IMR-90 (cell line): ENCODE results near the gene CACUL1. TPM values are rescaled to one million over a fixed set of nuclear protein-coding genes. Genes with fewer than 3 reads are reported as not detected.

ENCODE experiments used
- ATAC-seq: fragments of 200-7000 bp; cut with Tn5 transposase; 2 replicates; pipeline ENCODE4 v1.9.1; 2020; ENCODE audit warnings: low read depth, mild to moderate bottlenecking, moderate library complexity
- BruUV-seq: library from RNA; stranded (reverse); fragments of 400-500 nt; replicated peaks from 2 replicates; lab custom pipeline; 2021; lab: Mats Ljungman, UMichigan
- CTCF ChIA-PET: fragments of 300-600 bp; formaldehyde crosslinking; extraction: SDS; loops from one replicate; lab custom pipeline; 2021; ENCODE audit warnings: antibody characterized with exemption; lab: Yijun Ruan, JAX
- POLR2A ChIA-PET: fragments of 300-600 bp; sonication (Branson Sonifier 250); formaldehyde crosslinking; loops from one replicate; lab custom pipeline; 2022; ENCODE audit warnings: antibody characterized with exemption; ENCODE audit not compliant: unreplicated experiment; lab: Charles Lee
- DNase-seq: peaks from one replicate; pipeline ENCODE4 v3.0.0; 2013
- H2AFZ ChIP-seq: replicated peaks from 2 replicates; pipeline ENCODE3; 2013; ENCODE audit warnings: low read length, mild to moderate bottlenecking; ENCODE audit not compliant: poor library complexity
- H2AK5ac ChIP-seq: 2 replicates; pipeline ENCODE4 v1.6.1; 2013; ENCODE audit warnings: low read depth, low read length, inconsistent platforms
- H2AK9ac ChIP-seq: replicated peaks from 2 replicates; pipeline ENCODE3; 2013; ENCODE audit warnings: mild to moderate bottlenecking, low read depth, low read length, moderate library complexity; ENCODE audit not compliant: poor library complexity
- H2BK120ac ChIP-seq: 2 replicates; pipeline ENCODE4 v1.6.1; 2013; ENCODE audit warnings: low read depth, low read length, inconsistent platforms
- H2BK15ac ChIP-seq: 3 replicates; pipeline ENCODE4 v1.6.1; 2013; ENCODE audit warnings: low read depth, low read length, inconsistent platforms
- H2BK20ac ChIP-seq: 2 replicates; pipeline ENCODE4 v1.6.1; 2013; ENCODE audit warnings: low read depth, mild to moderate bottlenecking, inconsistent platforms, low read length, moderate library complexity
- H2BK5ac ChIP-seq: 2 replicates; pipeline ENCODE4 v1.6.1; 2013; ENCODE audit warnings: mild to moderate bottlenecking, low read depth, low read length, inconsistent platforms; ENCODE audit not compliant: poor library complexity, severe bottlenecking
- H3K14ac ChIP-seq: replicated peaks from 2 replicates; pipeline ENCODE4 v1.6.1; 2013; ENCODE audit warnings: low read depth, low read length, inconsistent platforms
- H3K18ac ChIP-seq: 2 replicates; pipeline ENCODE4 v1.6.1; 2013; ENCODE audit warnings: low read depth, low read length, control low read depth
- H3K23ac ChIP-seq: 2 replicates; pipeline ENCODE4 v1.6.1; 2013; ENCODE audit warnings: low read depth, low read length, inconsistent platforms
- H3K27ac ChIP-seq: 2 replicates; pipeline ENCODE4 v1.5.1; 2013; ENCODE audit warnings: mild to moderate bottlenecking, control low read depth, low read length; ENCODE audit not compliant: insufficient read depth
- H3K27me3 ChIP-seq: 2 replicates; pipeline ENCODE4 v1.6.1; 2013; ENCODE audit warnings: low read length; ENCODE audit not compliant: control insufficient read depth, insufficient read depth
- H3K36me3 ChIP-seq: 2 replicates; pipeline ENCODE4 v1.6.1; 2013; ENCODE audit warnings: low read length, mixed read lengths; ENCODE audit not compliant: control insufficient read depth, insufficient read depth
- H3K4ac ChIP-seq: 2 replicates; pipeline ENCODE4 v1.6.1; 2013; ENCODE audit warnings: low read depth, low read length, inconsistent platforms
- H3K4me1 ChIP-seq: 2 replicates; pipeline ENCODE4 v1.6.1; 2013; ENCODE audit warnings: low read length, mixed read lengths; ENCODE audit not compliant: control insufficient read depth, insufficient read depth
- H3K4me2 ChIP-seq: 2 replicates; pipeline ENCODE4 v1.6.1; 2013; ENCODE audit warnings: low read depth, mild to moderate bottlenecking, control low read depth, low read length, moderate library complexity
- H3K4me3 ChIP-seq: 2 replicates; pipeline ENCODE4 v1.5.1; 2013; ENCODE audit warnings: low read depth, mild to moderate bottlenecking, control low read depth, low read length, moderate library complexity; ENCODE audit not compliant: insufficient read depth
- H3K56ac ChIP-seq: 2 replicates; pipeline ENCODE4 v1.6.1; 2013; ENCODE audit warnings: low read length, inconsistent platforms; ENCODE audit not compliant: insufficient read depth; ENCODE audit errors: extremely low read depth
- H3K79me1 ChIP-seq, 2 experiments: 2 replicates each; pipeline ENCODE4 v1.6.1; 2013; ENCODE audit warnings: low read length in 2 of 2, inconsistent platforms in 1 of 2, low read depth in 1 of 2
- H3K9ac ChIP-seq: 2 replicates; pipeline ENCODE4 v1.6.1; 2013; ENCODE audit warnings: low read depth, low read length, control low read depth
- H3K9me1 ChIP-seq: 2 replicates; pipeline ENCODE4 v1.6.1; 2013; ENCODE audit warnings: low read length, inconsistent platforms; ENCODE audit not compliant: insufficient read depth
- H3K9me3 ChIP-seq: 2 replicates; pipeline ENCODE4 v1.6.1; 2013; ENCODE audit warnings: low read length; ENCODE audit not compliant: control insufficient read depth, insufficient read depth
- H4K20me1 ChIP-seq: 2 replicates; pipeline ENCODE4 v1.6.1; 2013; ENCODE audit warnings: low read length, inconsistent platforms; ENCODE audit not compliant: insufficient read depth
- H4K5ac ChIP-seq: 2 replicates; pipeline ENCODE4 v1.6.1; 2013; ENCODE audit warnings: mild to moderate bottlenecking, low read depth, low read length, control low read depth
- H4K8ac ChIP-seq, 2 experiments: 2 replicates each; pipeline ENCODE4 v1.6.1; 2013; ENCODE audit warnings: low read depth in 2 of 2, low read length in 2 of 2, control low read depth in 1 of 2, inconsistent platforms in 1 of 2
- H4K91ac ChIP-seq: 2 replicates; pipeline ENCODE4 v1.6.1; 2013; ENCODE audit warnings: low read depth, low read length, inconsistent platforms; ENCODE audit not compliant: insufficient read depth
- BHLHE40 ChIP-seq: fragments of 150-350 bp; IDR thresholded peaks from 2 replicates; pipeline ENCODE4 v1.6.1; 2016; ENCODE audit warnings: mild to moderate bottlenecking, low read depth, low read length
- FOS ChIP-seq: fragments of 150-350 bp; IDR thresholded peaks from 2 replicates; pipeline ENCODE4 v1.6.1; 2016; ENCODE audit warnings: low read depth, low read length
- MAFK ChIP-seq: IDR thresholded peaks from 2 replicates; pipeline ENCODE4 v1.6.1; 2012; ENCODE audit warnings: low read depth, low read length, improper control_type of control experiment
- MXI1 ChIP-seq: IDR thresholded peaks from 2 replicates; pipeline ENCODE4 v1.6.1; 2012; ENCODE audit warnings: low read depth, mild to moderate bottlenecking, low read length, moderate library complexity, borderline replicate concordance
- NFE2L2 ChIP-seq: fragments of 150-350 bp; IDR thresholded peaks from 2 replicates; pipeline ENCODE4 v1.6.1; 2016; ENCODE audit warnings: low read depth, mild to moderate bottlenecking, low read length
- POLR2A ChIP-seq: IDR thresholded peaks from 2 replicates; pipeline ENCODE4 v1.6.1; 2012; ENCODE audit warnings: mild to moderate bottlenecking, low read depth, low read length
- RAD21 ChIP-seq: IDR thresholded peaks from 2 replicates; pipeline ENCODE4 v1.6.1; 2012; ENCODE audit warnings: low read length, improper control_type of control experiment
- SMC3 ChIP-seq: fragments of 150-350 bp; IDR thresholded peaks from 2 replicates; pipeline ENCODE4 v1.6.1; 2016; ENCODE audit warnings: low read depth, mild to moderate bottlenecking, antibody characterized with exemption, low read length, moderate library complexity
- WGBS, 2 experiments: methylation state at CpG; one replicate each; pipeline versions ENCODE4 v1.1.5 to v1.1.7; 2013; ENCODE audit warnings: missing lambda C conversion rate in 2 of 2; ENCODE audit not compliant: insufficient read length in 1 of 2; ENCODE audit errors: extremely low coverage in 2 of 2; 5-methylcytosine and 5-hydroxymethylcytosine counted together
- dilution Hi-C: fragments of 300-500 bp; cut with HindIII; formaldehyde crosslinking; loops from one replicate; pipeline ENCODE4 v1.14.3; 2018; ENCODE audit warnings: low sequenced_read_pairs; ENCODE audit not compliant: unreplicated experiment
- in situ Hi-C: fragments of 300-500 bp; cut with MboI; formaldehyde crosslinking; loops from 3 replicates; pipeline ENCODE4 v1.14.3; 2019; ENCODE audit warnings: low sequenced_read_pairs, inconsistent platforms, mixed read lengths
- intact Hi-C: fragments of 100-400 bp; cut with micrococcal nuclease; formaldehyde crosslinking; loops from 2 replicates; pipeline ENCODE4 v1.10.0; 2022
- polyA plus RNA-seq, 3 experiments: library from polyadenylated mRNA; depleted of rRNA; stranded (reverse); fragments of >200 nt; gene quantifications; 2 replicates each; pipeline ENCODE4 v1.2.3, GENCODE V29; 2012; ENCODE audit warnings: low replicate concordance in 1 of 3
- total RNA-seq: library from RNA; depleted of rRNA; stranded (reverse); fragments of >200 nt; gene quantifications from 2 replicates; pipeline ENCODE4 v1.2.3, GENCODE V29; 2012
- TF ChIP-seq, protein P1 (sequence below): conservative IDR thresholded peaks from 2 replicates; pipeline ENCODE4 v1.5.1; 2012; ENCODE audit warnings: mild to moderate bottlenecking, low read depth, low read length, improper control_type of control experiment
- TF ChIP-seq, protein P2 (sequence below): fragments of 150-350 bp; IDR thresholded peaks from 2 replicates; pipeline ENCODE4 v1.6.1; 2016; ENCODE audit warnings: low read depth, mild to moderate bottlenecking, low read length, moderate library complexity, borderline replicate concordance
- TF ChIP-seq, protein P3 (sequence below): fragments of 150-350 bp; IDR thresholded peaks from 2 replicates; pipeline ENCODE4 v1.6.1; 2017; ENCODE audit warnings: mild to moderate bottlenecking, antibody characterized with exemption, low read length, low read depth

The CACUL1 gene
- total and polyA plus RNA-seq, 2 of the 4 experiments (the other 2 are of a cell fraction) = 5.3 to 23.5 TPM

DNA sequence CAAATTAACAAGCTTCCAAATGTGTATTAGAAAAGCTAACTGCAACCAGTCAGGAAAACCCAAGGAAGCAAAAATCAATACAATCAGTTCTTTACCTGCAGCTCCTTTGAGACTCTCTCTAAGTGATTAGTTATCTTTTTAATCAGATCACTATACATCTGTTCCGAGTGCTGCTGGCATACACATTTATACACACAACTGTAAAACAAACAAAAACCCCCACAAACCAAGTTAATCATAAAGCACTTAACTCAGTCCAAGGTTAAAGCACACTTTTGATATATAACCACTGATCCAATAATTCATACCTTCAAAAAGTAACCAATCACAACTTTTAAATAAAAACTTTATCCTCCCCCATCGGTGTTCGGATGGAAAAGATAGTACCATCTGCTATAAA lies 25.6 kb downstream of the CACUL1 start:
- Histone ChIP-seq H3K14ac (no peak overlapping the region), H2BK20ac (no peak overlapping the region), H4K5ac (no peak overlapping the region), H3K4me2 (no peak overlapping the region), H3K9me3 (no peaks in the 10 kb centered on the region), H3K4me3 (no peak overlapping the region), H2BK5ac (no peak overlapping the region), H4K91ac (no peak overlapping the region), H3K9me1 (peaks cover 19% of the 10 kb centered on the region), H3K9ac (no peak overlapping the region), H4K20me1 (peaks cover 57% of the 10 kb centered on the region), H2AK9ac (no peak overlapping the region), H3K4ac (no peak overlapping the region), H2AFZ (no peak overlapping the region), H2BK15ac (no peak overlapping the region), H3K18ac (no peak overlapping the region), H4K8ac (no peak overlapping the region), H3K23ac (no peak overlapping the region), H3K27me3 (no peaks in the 10 kb centered on the region), H3K56ac (no peak overlapping the region), H3K4me1 (peaks cover 8% of the 10 kb centered on the region; the same call in 1 of the 2 replicates), H3K79me1 (peaks cover 30 to 59% of the 10 kb centered on the region in 2 experiments), H3K27ac (no peak overlapping the region), H2AK5ac (no peak overlapping the region), H2BK120ac (no peak overlapping the region), H3K36me3 (0 out of 2 replicates have a peak, but pooled peaks cover 2% of the 10 kb centered on the region)
- CTCF ChIA-PET = no interaction called here
- WGBS, 2 experiments = 100% methylated on average over 1 of the region's 3 CpGs; no CpG with 5 or more reads in 1 of the 2 experiments
- BruUV-seq = no TSS peak
- dilution Hi-C loops (no loop called here), intact Hi-C loops (loop anchor here (10.0 kb wide), 1 partner anchor 296 kb away; the partner anchor contains the start of gene NANOS1), in situ Hi-C loops (loop anchor here (25.0 kb wide), 1 partner anchor 458 kb away; the partner anchor contains the start of gene PRDX3)
- DNase-seq (no peak), ATAC-seq (no peak)
- TF ChIP-seq, protein P1, sequence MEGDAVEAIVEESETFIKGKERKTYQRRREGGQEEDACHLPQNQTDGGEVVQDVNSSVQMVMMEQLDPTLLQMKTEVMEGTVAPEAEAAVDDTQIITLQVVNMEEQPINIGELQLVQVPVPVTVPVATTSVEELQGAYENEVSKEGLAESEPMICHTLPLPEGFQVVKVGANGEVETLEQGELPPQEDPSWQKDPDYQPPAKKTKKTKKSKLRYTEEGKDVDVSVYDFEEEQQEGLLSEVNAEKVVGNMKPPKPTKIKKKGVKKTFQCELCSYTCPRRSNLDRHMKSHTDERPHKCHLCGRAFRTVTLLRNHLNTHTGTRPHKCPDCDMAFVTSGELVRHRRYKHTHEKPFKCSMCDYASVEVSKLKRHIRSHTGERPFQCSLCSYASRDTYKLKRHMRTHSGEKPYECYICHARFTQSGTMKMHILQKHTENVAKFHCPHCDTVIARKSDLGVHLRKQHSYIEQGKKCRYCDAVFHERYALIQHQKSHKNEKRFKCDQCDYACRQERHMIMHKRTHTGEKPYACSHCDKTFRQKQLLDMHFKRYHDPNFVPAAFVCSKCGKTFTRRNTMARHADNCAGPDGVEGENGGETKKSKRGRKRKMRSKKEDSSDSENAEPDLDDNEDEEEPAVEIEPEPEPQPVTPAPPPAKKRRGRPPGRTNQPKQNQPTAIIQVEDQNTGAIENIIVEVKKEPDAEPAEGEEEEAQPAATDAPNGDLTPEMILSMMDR = no peak
- TF ChIP-seq POLR2A = no peak
- TF ChIP-seq BHLHE40 = no peak
- TF ChIP-seq RAD21 = no peak
- TF ChIP-seq FOS = no peak
- TF ChIP-seq SMC3 = no peak
- TF ChIP-seq, protein P2, sequence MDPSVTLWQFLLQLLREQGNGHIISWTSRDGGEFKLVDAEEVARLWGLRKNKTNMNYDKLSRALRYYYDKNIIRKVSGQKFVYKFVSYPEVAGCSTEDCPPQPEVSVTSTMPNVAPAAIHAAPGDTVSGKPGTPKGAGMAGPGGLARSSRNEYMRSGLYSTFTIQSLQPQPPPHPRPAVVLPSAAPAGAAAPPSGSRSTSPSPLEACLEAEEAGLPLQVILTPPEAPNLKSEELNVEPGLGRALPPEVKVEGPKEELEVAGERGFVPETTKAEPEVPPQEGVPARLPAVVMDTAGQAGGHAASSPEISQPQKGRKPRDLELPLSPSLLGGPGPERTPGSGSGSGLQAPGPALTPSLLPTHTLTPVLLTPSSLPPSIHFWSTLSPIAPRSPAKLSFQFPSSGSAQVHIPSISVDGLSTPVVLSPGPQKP = no peak
- no peak for TF ChIP-seq MXI1
- TF ChIP-seq MAFK = no peak
- TF ChIP-seq, protein P3, sequence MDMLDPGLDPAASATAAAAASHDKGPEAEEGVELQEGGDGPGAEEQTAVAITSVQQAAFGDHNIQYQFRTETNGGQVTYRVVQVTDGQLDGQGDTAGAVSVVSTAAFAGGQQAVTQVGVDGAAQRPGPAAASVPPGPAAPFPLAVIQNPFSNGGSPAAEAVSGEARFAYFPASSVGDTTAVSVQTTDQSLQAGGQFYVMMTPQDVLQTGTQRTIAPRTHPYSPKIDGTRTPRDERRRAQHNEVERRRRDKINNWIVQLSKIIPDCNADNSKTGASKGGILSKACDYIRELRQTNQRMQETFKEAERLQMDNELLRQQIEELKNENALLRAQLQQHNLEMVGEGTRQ = no peak
- no peak for TF ChIP-seq NFE2L2
- POLR2A ChIA-PET = no interaction called here
